ENCODE results near the gene FRMD4A. TPM values are rescaled to one million over a fixed set of nuclear protein-coding genes. Genes with fewer than 3 reads are reported as not detected.

The FRMD4A gene
- total and polyA plus RNA-seq, 2 experiments from 2014 or later, result 5.4 to 10.3 TPM

DNA sequence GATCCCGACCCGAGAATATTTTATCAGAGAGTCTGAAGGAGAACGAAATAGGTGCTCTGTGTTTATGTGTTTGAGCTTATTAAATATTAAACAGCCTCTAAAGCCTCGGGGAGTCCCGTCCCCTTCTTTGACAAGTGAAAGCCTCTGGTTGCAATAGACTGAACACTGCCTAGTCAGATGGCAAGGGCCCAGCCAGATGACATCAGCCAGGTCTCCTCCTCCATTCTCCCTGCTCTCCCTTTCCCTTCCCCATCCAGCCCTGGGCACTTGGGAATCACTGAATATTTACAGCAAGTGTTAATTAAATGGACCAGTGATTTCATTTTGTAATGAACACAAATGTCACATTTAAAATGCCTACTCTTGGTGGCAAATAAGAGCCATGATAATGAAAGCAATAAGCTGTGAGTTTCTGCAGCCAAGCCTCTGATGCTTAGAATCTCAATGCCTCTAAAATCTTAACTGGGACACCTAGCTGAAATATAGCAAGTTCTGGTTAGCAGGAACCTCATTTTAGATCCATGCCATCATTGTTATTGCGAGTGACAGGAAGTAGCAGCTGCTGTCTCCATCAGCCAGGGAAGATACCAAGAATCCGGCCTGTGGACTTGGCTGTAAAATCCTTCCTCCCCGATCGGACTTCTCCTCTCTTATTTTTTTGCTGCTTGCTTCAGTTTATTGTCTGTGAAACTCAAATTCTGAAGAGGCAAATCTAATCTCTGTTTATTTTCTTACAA lies 541.8 kb downstream of the FRMD4A start:
- no peaks in the 10 kb centered on the region for H4K20me1 ChIP-seq (ENCODE audit: insufficient read depth, poor library complexity, severe bottlenecking)
- no peaks in the 10 kb centered on the region for H3K36me3 ChIP-seq (replicated peaks; ENCODE audit: insufficient read depth, low read depth)
- no peaks in the 10 kb centered on the region for H3K79me2 ChIP-seq
- H2AFZ ChIP-seq, result no peak overlapping the region
- no peaks in the 10 kb centered on the region for H3K9me2 ChIP-seq (replicated peaks; ENCODE audit: insufficient read depth)
- H3K27me3 ChIP-seq, result no peaks in the 10 kb centered on the region
- TF ChIP-seq CTCF (IDR thresholded peaks at IDR 0.05; ENCODE audit: poor library complexity) (no peak), EZH2phosphoT487 (IDR thresholded peaks at IDR 0.05; ENCODE audit: low read depth, severe bottlenecking, unreplicated experiment) (no peak), EZH2 (IDR thresholded peaks at IDR 0.05; ENCODE audit: borderline replicate concordance) (no peak)
- H3K4me2 ChIP-seq, result no peak overlapping the region
- H3K4me1 ChIP-seq (ENCODE audit: insufficient read depth), result peaks cover 7% of the 10 kb centered on the region
- no peak for DNase-seq (ENCODE audit: low spot score)
- no peak overlapping the region for H3K27ac ChIP-seq
- no peaks in the 10 kb centered on the region for H3K9me3 ChIP-seq (ENCODE audit: low read depth)
- 69% methylated on average over 9 of the region's 9 CpGs for WGBS (ENCODE audit: low lambda C conversion rate, missing lambda C conversion rate)
- H3K4me3 ChIP-seq, result no peak overlapping the region

DNA sequence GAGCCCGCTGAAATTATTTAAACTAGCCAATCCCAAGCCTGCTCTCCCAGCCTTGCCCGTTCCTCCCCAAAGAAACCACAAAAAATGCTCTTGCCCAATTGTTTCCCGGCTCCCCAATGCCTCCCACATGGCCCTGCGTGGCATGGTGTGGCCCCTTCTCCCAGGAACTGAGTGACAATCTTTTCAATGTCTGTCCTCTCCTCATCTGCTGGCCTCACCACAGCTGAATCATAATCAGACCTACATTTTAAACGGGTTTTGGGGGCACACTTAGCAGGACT lies 542.5 kb downstream of the FRMD4A start:
- H4K20me1 ChIP-seq (ENCODE audit: insufficient read depth, poor library complexity, severe bottlenecking), result no peaks in the 10 kb centered on the region
- no peaks in the 10 kb centered on the region for H3K9me3 ChIP-seq (ENCODE audit: low read depth)
- no peak for DNase-seq (ENCODE audit: low spot score)
- H3K4me2 ChIP-seq, result no peak overlapping the region
- H2AFZ ChIP-seq, result no peak overlapping the region
- H3K79me2 ChIP-seq, result no peaks in the 10 kb centered on the region
- WGBS (ENCODE audit: low lambda C conversion rate, missing lambda C conversion rate), result 68% methylated on average over 5 of the region's 5 CpGs
- H3K27me3 ChIP-seq, result no peaks in the 10 kb centered on the region
- H3K4me1 ChIP-seq (ENCODE audit: insufficient read depth), result peaks cover 7% of the 10 kb centered on the region
- H3K27ac ChIP-seq, result no peak overlapping the region
- no peak for TF ChIP-seq CTCF (IDR thresholded peaks at IDR 0.05; ENCODE audit: poor library complexity)
- no peak for TF ChIP-seq EZH2phosphoT487 (IDR thresholded peaks at IDR 0.05; ENCODE audit: low read depth, severe bottlenecking, unreplicated experiment)
- TF ChIP-seq EZH2 (IDR thresholded peaks at IDR 0.05; ENCODE audit: borderline replicate concordance), result no peak
- no peak overlapping the region for H3K4me3 ChIP-seq
- no peaks in the 10 kb centered on the region for H3K36me3 ChIP-seq (replicated peaks; ENCODE audit: insufficient read depth, low read depth)
- H3K9me2 ChIP-seq (replicated peaks; ENCODE audit: insufficient read depth), result no peaks in the 10 kb centered on the region

DNA sequence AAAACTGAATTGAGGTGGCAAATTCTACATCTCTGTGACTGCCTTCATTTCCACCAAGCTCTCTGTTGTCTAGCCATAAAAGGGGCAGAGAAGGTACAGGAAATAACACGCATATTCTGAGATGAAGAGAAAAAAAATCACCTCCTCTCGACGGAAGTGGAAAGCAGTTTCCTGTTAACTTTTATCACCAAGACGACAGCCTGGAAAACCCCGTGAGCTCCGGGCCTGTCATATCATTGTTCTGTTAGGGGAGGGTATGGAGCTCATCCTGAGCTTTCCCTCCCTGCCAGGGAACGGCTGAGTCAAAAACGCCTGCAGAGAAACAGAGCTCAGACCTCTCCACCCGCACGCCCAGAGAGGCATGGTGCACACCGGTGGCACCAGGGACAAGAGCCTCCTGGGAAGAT lies 543.7 kb downstream of the FRMD4A start:
- no peak for DNase-seq (ENCODE audit: low spot score)

GRCh38 chr10:13784067-13784466 lies 546.7 kb downstream of the FRMD4A start:
- Histone ChIP-seq H3K79me2 (no peaks in the 10 kb centered on the region), H3K9me3 (ENCODE audit: low read depth) (no peaks in the 10 kb centered on the region), H3K36me3 (replicated peaks; ENCODE audit: insufficient read depth, low read depth) (no peaks in the 10 kb centered on the region), H3K27ac (no peak overlapping the region), H3K4me2 (no peak overlapping the region), H3K4me3 (no peak overlapping the region), H2AFZ (no peak overlapping the region), H3K4me1 (ENCODE audit: insufficient read depth) (peaks cover 7% of the 10 kb centered on the region), H4K20me1 (ENCODE audit: insufficient read depth, poor library complexity, severe bottlenecking) (no peaks in the 10 kb centered on the region), H3K9me2 (replicated peaks; ENCODE audit: insufficient read depth) (no peaks in the 10 kb centered on the region), H3K27me3 (no peaks in the 10 kb centered on the region)
- TF ChIP-seq EZH2 (IDR thresholded peaks at IDR 0.05; ENCODE audit: borderline replicate concordance), result no peak
- TF ChIP-seq CTCF (IDR thresholded peaks at IDR 0.05; ENCODE audit: poor library complexity), result peak; percentile 34
- 74% methylated on average over 2 of the region's 2 CpGs for WGBS (ENCODE audit: low lambda C conversion rate, missing lambda C conversion rate)
- DNase-seq (ENCODE audit: low spot score), result peak; percentile 43

More for the DNA sequence above, 543.7 kb downstream of the FRMD4A start:
- H3K9me3 ChIP-seq (ENCODE audit: low read depth), result no peaks in the 10 kb centered on the region
- no peak overlapping the region for H2AFZ ChIP-seq
- H3K27me3 ChIP-seq, result no peaks in the 10 kb centered on the region
- no peak overlapping the region for H3K27ac ChIP-seq
- H3K9me2 ChIP-seq (replicated peaks; ENCODE audit: insufficient read depth), result no peaks in the 10 kb centered on the region
- no peak overlapping the region for H3K4me2 ChIP-seq
- no peaks in the 10 kb centered on the region for H4K20me1 ChIP-seq (ENCODE audit: insufficient read depth, poor library complexity, severe bottlenecking)
- H3K4me1 ChIP-seq (ENCODE audit: insufficient read depth), result peaks cover 7% of the 10 kb centered on the region
- no peak overlapping the region for H3K4me3 ChIP-seq
- TF ChIP-seq EZH2phosphoT487 (IDR thresholded peaks at IDR 0.05; ENCODE audit: low read depth, severe bottlenecking, unreplicated experiment) (no peak), EZH2 (IDR thresholded peaks at IDR 0.05; ENCODE audit: borderline replicate concordance) (no peak)
- H3K36me3 ChIP-seq (replicated peaks; ENCODE audit: insufficient read depth, low read depth), result no peaks in the 10 kb centered on the region
- 64% methylated on average over 11 of the region's 11 CpGs for WGBS (ENCODE audit: low lambda C conversion rate, missing lambda C conversion rate)
- no peaks in the 10 kb centered on the region for H3K79me2 ChIP-seq

Data from hepatocyte (in vitro differentiated cells).